Testis (tissue), 2 donors: ENCODE results near the gene TNNT2.

ENCODE experiments used
- CTCF ChIP-seq, 3 experiments: fragments of 450-650 bp in 2 of 3; fragments of 200-600 bp in 1 of 3; sonication (generic) in 1 of 3; IDR thresholded peaks; one replicate each; pipeline ENCODE4 v1.5.1; 2016 to 2019; ENCODE audit warnings: antibody characterized with exemption in 3 of 3, mild to moderate bottlenecking in 2 of 3, moderate library complexity in 1 of 3
- POLR2A ChIP-seq: fragments of 450-650 bp; IDR thresholded peaks from one replicate; pipeline ENCODE4 v1.6.1; 2017; ENCODE audit warnings: antibody characterized with exemption, mild to moderate bottlenecking, moderate library complexity

- no peak for TF ChIP-seq POLR2A
- no peak for TF ChIP-seq CTCF (IDR thresholded peaks at IDR 0.05)
Observed at GRCh38 chr1:201335174-201335870, 42.2 kb downstream of the TNNT2 start.
